Small intestine (tissue), 7 donors: ENCODE data around the gene ZNF451. TPM values are rescaled to one million over a fixed set of nuclear protein-coding genes. Genes with fewer than 3 reads are reported as not detected.
A peak's percentile ranks its signal among the peaks of the same experiment; 100 is the strongest.
"Not testable (repeated sequence)": the region's sequence is repeated elsewhere in the genome, so short reads cannot be mapped to it uniquely, and the experiment has no call there.

Experiments
- DNase-seq, 2 donors: peaks; one replicate each; pipeline versions ENCODE4 v3.0.0 to v3.0.0-alpha.2; 2013
- FAIRE-seq: peaks from 2 replicates; lab custom pipeline; 2012; peaks lifted over from hg19 to GRCh38; lab: Jason Lieb, UNC
- H3K27ac ChIP-seq, 3 donors: one replicate each; pipeline ENCODE4 v1.5.1; 2013; ENCODE audit warnings: low read length in 2 of 3, mild to moderate bottlenecking in 2 of 3, control low read depth in 1 of 3, inconsistent platforms in 1 of 3, low read depth in 1 of 3, moderate library complexity in 1 of 3
- H3K27me3 ChIP-seq, 3 donors: one replicate each; pipeline ENCODE4 v1.6.1; 2013; ENCODE audit warnings: low read length in 3 of 3, inconsistent platforms in 1 of 3; ENCODE audit not compliant: control insufficient read depth in 3 of 3, insufficient read depth in 3 of 3
- H3K36me3 ChIP-seq, 3 donors: one replicate each; pipeline ENCODE4 v1.6.1; 2013; ENCODE audit warnings: low read length in 3 of 3, inconsistent platforms in 1 of 3, low read depth in 1 of 3, mild to moderate bottlenecking in 1 of 3, moderate library complexity in 1 of 3; ENCODE audit not compliant: control insufficient read depth in 3 of 3, insufficient read depth in 2 of 3
- H3K4me1 ChIP-seq, 3 donors: one replicate each; pipeline ENCODE4 v1.6.1; 2013; ENCODE audit warnings: low read length in 2 of 3, inconsistent platforms in 1 of 3, low read depth in 1 of 3, mild to moderate bottlenecking in 1 of 3, moderate library complexity in 1 of 3; ENCODE audit not compliant: control insufficient read depth in 3 of 3, insufficient read depth in 2 of 3
- H3K4me3 ChIP-seq, 3 donors: one replicate each; pipeline ENCODE4 v1.5.1; 2013; ENCODE audit warnings: low read length in 3 of 3, control low read depth in 1 of 3, inconsistent platforms in 1 of 3, low read depth in 1 of 3, mild to moderate bottlenecking in 1 of 3, moderate library complexity in 1 of 3
- H3K9me3 ChIP-seq, 2 donors: one replicate each; pipeline ENCODE4 v1.6.1; 2013; ENCODE audit warnings: low read depth in 1 of 2, low read length in 1 of 2; ENCODE audit not compliant: control insufficient read depth in 2 of 2, insufficient read depth in 1 of 2
- WGBS, 3 donors: extraction: QIAGEN DNeasy Blood & Tissue Kit; methylation state at CpG; one replicate each; pipeline ENCODE4 v1.1.7; 2013; 5-methylcytosine and 5-hydroxymethylcytosine counted together
- polyA plus RNA-seq, 4 donors: library from polyadenylated mRNA; stranded (reverse) in 3 of 4; unstranded in 1 of 4; fragments of 200-250 nt in 3 of 4; fragments of 120-200 nt in 1 of 4; gene quantifications; one replicate each; pipeline versions ENCODE4 v1.2.1 to v1.2.3, GENCODE V29; 2013
- donor health status: healthy with polysubstance abuse.
- donor health status: control.
- donor health status: control.
- donor health status: Bipolar disorder and iron deficiency.
- donor health status: healthy.

The ZNF451 gene
- polyA plus RNA-seq, 4 donors = 7.3 to 27.7 (median 8.5) TPM

- H3K27me3 ChIP-seq = no peaks in the 10 kb centered on the region
- no peak overlapping the region for H3K4me3 ChIP-seq
- peaks cover 0 to 2% of the 10 kb centered on the region in 2 donors for H3K9me3 ChIP-seq
- H3K4me1 ChIP-seq = no peaks in the 10 kb centered on the region
- WGBS, 3 donors = 86 to 93% (median 88%) methylated on average over 1 of the region's 1 CpG
- FAIRE-seq (no peak), DNase-seq (no peak)
- peaks cover 0 to 2% (median 0%) of the 10 kb centered on the region in 3 donors for H3K36me3 ChIP-seq
- no peak overlapping the region for H3K27ac ChIP-seq
These were observed 11.3 kb upstream of the ZNF451 start for GRCh38 chr6:57078531-57079207.

DNA sequence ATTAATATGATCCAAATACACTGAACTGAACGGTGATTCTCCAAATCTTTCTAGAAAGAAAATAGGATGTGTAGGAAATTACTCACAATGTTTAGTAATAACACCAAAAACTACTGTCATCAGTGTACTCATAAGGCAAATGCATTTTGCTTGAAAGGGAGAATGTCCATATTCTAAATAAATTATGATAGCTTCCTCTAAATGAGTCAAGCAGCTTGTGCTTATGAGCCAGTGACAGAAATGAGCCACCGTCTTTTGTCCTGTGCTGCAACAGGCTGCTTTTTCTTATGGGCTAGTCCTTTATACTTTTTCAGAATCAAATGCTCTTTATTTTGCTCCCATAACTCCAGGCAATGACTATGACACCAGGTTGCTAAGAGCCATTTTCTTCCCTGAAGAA is 4.5 kb upstream of the ZNF451 start:
- H3K36me3 ChIP-seq = no peaks in the 10 kb centered on the region
- H3K27ac ChIP-seq = no peak overlapping the region
- no peaks in the 10 kb centered on the region for H3K27me3 ChIP-seq
- no peaks in the 10 kb centered on the region for H3K4me1 ChIP-seq
- no peak for FAIRE-seq
- no peaks in the 10 kb centered on the region for H3K9me3 ChIP-seq
- DNase-seq = no peak
- WGBS, 3 donors = 73 to 88% (median 80%) methylated on average over 2 of the region's 2 CpGs
- no peak overlapping the region for H3K4me3 ChIP-seq

DNA sequence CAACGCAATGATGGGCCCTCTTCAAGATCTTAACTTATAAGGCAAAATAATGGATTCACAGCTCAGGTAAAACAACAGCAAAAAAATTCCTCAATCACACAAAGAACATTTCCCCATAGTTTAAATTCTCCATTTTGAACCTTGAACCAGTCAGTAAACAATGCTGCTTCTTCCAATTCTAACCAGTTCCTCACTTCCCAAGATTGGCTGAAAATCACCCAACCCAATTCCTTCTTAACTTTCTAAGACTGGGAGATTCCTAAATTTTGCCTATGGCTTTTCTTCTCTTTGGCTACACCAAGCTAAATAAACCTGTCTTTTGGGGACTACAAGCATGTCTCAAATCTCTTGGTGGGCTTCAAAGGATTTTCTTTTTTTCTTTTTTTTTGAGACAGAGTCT is 3.1 kb upstream of the ZNF451 start:
- no peak overlapping the region for H3K27ac ChIP-seq
- peaks cover 0 to 6% (median 5%) of the 10 kb centered on the region in 3 donors for H3K4me1 ChIP-seq
- no peaks in the 10 kb centered on the region for H3K9me3 ChIP-seq
- no peaks in the 10 kb centered on the region for H3K27me3 ChIP-seq
- 86 to 100% (median 97%) methylated on average over 1 of the region's 1 CpG for WGBS, 3 donors
- no peaks in the 10 kb centered on the region for H3K36me3 ChIP-seq
- DNase-seq = no peak
- no peak overlapping the region for H3K4me3 ChIP-seq
- no peak for FAIRE-seq

GRCh38 chr6:57087916-57088315 is 2.1 kb upstream of the ZNF451 start:
- DNase-seq = no peak
- H3K27me3 ChIP-seq = no peaks in the 10 kb centered on the region
- 82 to 89% (median 82%) methylated on average over 4 of the region's 4 CpGs for WGBS, 3 donors
- H3K4me3 ChIP-seq = no peak overlapping the region
- no peak overlapping the region for H3K27ac ChIP-seq
- no peak for FAIRE-seq
- H3K36me3 ChIP-seq = no peaks in the 10 kb centered on the region
- no peaks in the 10 kb centered on the region for H3K9me3 ChIP-seq
- H3K4me1 ChIP-seq = peaks cover 0 to 8% (median 6%) of the 10 kb centered on the region in 3 donors

DNA sequence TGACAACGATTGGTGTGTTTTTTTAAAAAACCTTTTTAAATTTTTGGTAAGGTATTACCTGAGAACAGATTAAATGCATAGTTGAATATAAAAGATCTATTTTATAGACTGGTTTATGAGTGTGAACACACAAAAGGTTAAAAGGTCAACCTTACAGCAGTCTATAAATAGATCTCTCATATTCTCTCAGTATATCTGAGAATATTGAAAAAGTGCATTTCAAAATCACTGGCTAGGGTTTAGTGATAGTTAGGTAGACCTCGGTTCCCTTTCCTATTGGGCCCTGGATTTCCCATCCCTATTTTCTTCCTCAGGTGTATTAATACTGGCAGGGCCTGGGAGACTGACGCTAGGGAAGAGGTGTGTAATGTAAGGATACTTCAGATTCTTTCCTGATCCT is 723 bp upstream of the ZNF451 start:
- H3K9me3 ChIP-seq = no peaks in the 10 kb centered on the region
- peak overlapping the region in 2 of 3 donors; percentile 43 to 63 for H3K4me3 ChIP-seq
- H3K36me3 ChIP-seq = no peaks in the 10 kb centered on the region
- 51 to 60% (median 57%) methylated on average over 3 of the region's 3 CpGs for WGBS, 3 donors
- H3K4me1 ChIP-seq = peaks cover 0 to 8% (median 6%) of the 10 kb centered on the region in 3 donors
- no peaks in the 10 kb centered on the region for H3K27me3 ChIP-seq
- no peak for DNase-seq
- peak overlapping the region in 1 of 3 donors; percentile 29 for H3K27ac ChIP-seq
- FAIRE-seq = no peak

GRCh38 chr6:57090458-57091067 is 575 bp downstream of the ZNF451 start:
- FAIRE-seq = not testable (repeated sequence)

GRCh38 chr6:57091375-57091774 is 1.4 kb downstream of the ZNF451 start:
- not testable (repeated sequence) for FAIRE-seq, H3K36me3 ChIP-seq, H3K4me3 ChIP-seq, H3K27me3 ChIP-seq, H3K27ac ChIP-seq, H3K9me3 ChIP-seq, DNase-seq, H3K4me1 ChIP-seq
- WGBS, 3 donors = 87 to 94% (median 87%) methylated on average over 6 to 7 of the region's 7 CpGs

More at GRCh38 chr6:57090458-57091067, 575 bp downstream of the ZNF451 start:
- H3K9me3 ChIP-seq, H3K27ac ChIP-seq, H3K4me1 ChIP-seq, H3K27me3 ChIP-seq, H3K36me3 ChIP-seq, DNase-seq, H3K4me3 ChIP-seq: not testable (repeated sequence)
- no CpG with 5 or more reads among the region's 27 CpGs for WGBS, 3 donors

DNA sequence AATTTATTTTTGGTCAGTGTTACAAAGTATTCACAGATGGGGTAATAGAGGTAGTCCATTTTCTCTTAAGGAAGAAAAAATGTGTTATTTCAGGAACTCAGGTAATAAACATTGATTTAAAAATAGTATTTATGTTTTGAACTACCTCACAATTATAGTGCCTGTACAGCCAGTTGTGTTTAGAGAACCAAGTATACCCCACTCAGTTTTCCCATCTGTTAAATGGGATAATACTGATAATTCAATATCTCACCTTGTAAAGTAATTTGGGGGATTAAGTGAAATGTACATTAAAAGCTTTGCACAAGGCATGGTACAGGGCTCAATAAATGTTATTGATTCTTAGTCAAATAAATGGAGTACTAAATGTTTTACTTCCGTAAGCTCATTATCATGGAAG is 4.7 kb downstream of the ZNF451 start:
- no peak for FAIRE-seq
- Histone ChIP-seq H3K27ac (no peak overlapping the region), H3K36me3 (peaks cover 0 to 9% (median 6%) of the 10 kb centered on the region in 3 donors), H3K9me3 (no peaks in the 10 kb centered on the region), H3K27me3 (no peaks in the 10 kb centered on the region), H3K4me3 (no peak overlapping the region), H3K4me1 (peaks cover 0 to 8% (median 6%) of the 10 kb centered on the region in 3 donors)
- WGBS, 3 donors = 92 to 100% (median 97%) methylated on average over 1 of the region's 1 CpG
- DNase-seq = no peak
